Mucosa of rectum (tissue), 2 donors: ENCODE results near the gene ANKRD44.

Experiments used
- H3K27ac ChIP-seq, 2 donors: one replicate each; pipeline ENCODE4 v1.7.0; 2013; ENCODE audit warnings: inconsistent platforms in 2 of 2, low read depth in 2 of 2, low read length in 2 of 2
- H3K27me3 ChIP-seq, 2 donors: one replicate each; pipeline ENCODE4 v1.7.0; 2013; ENCODE audit warnings: low read length in 2 of 2; ENCODE audit not compliant: control insufficient read depth in 2 of 2, insufficient read depth in 2 of 2
- H3K36me3 ChIP-seq, 2 donors: one replicate each; pipeline ENCODE4 v1.7.0; 2013; ENCODE audit warnings: low read length in 2 of 2; ENCODE audit not compliant: control insufficient read depth in 2 of 2, insufficient read depth in 2 of 2
- H3K4me1 ChIP-seq, 2 donors: one replicate each; pipeline ENCODE4 v1.7.0; 2013; ENCODE audit warnings: low read length in 2 of 2, mild to moderate bottlenecking in 1 of 2; ENCODE audit not compliant: control insufficient read depth in 2 of 2, insufficient read depth in 2 of 2
- H3K4me3 ChIP-seq, 2 donors: one replicate each; pipeline ENCODE4 v1.7.0; 2013; ENCODE audit warnings: low read length in 2 of 2
- H3K9ac ChIP-seq, 2 donors: one replicate each; pipeline ENCODE4 v1.7.0; 2013; ENCODE audit warnings: low read length in 2 of 2, low read depth in 1 of 2, mild to moderate bottlenecking in 1 of 2
- H3K9me3 ChIP-seq, 2 donors: one replicate each; pipeline ENCODE4 v1.7.0; 2013; ENCODE audit warnings: low read length in 2 of 2; ENCODE audit not compliant: control insufficient read depth in 2 of 2
- donor health status: healthy.
- donor health status: Normal muscosa, but diverticular disease.

Gene ANKRD44

GRCh38 chr2:196965651-196966050 is 344.9 kb downstream of the ANKRD44 start:
- H3K4me3 ChIP-seq: no peak overlapping the region
- H3K4me1 ChIP-seq: peaks cover 4 to 5% of the 10 kb centered on the region in 2 donors
- no peak overlapping the region for H3K9ac ChIP-seq
- H3K27ac ChIP-seq: no peak overlapping the region
- no peaks in the 10 kb centered on the region for H3K9me3 ChIP-seq
- no peaks in the 10 kb centered on the region for H3K27me3 ChIP-seq
- H3K36me3 ChIP-seq: no peaks in the 10 kb centered on the region

- no peak overlapping the region for H3K4me3 ChIP-seq
- no peaks in the 10 kb centered on the region for H3K9me3 ChIP-seq
- H3K4me1 ChIP-seq: peaks cover 4 to 5% of the 10 kb centered on the region in 2 donors
- no peaks in the 10 kb centered on the region for H3K27me3 ChIP-seq
- no peak overlapping the region for H3K9ac ChIP-seq
- no peaks in the 10 kb centered on the region for H3K36me3 ChIP-seq
- no peak overlapping the region for H3K27ac ChIP-seq
Observed at GRCh38 chr2:196963961-196964360, 346.6 kb downstream of the ANKRD44 start.

- no peak overlapping the region for H3K27ac ChIP-seq
- no peaks in the 10 kb centered on the region for H3K27me3 ChIP-seq
- no peaks in the 10 kb centered on the region for H3K9me3 ChIP-seq
- no peak overlapping the region for H3K4me3 ChIP-seq
- H3K9ac ChIP-seq: no peak overlapping the region
- no peaks in the 10 kb centered on the region for H3K36me3 ChIP-seq
- H3K4me1 ChIP-seq: peaks cover 4 to 5% of the 10 kb centered on the region in 2 donors
Observed at GRCh38 chr2:196963043-196963442, 347.5 kb downstream of the ANKRD44 start.

- Histone ChIP-seq H3K9ac (no peak overlapping the region), H3K27me3 (no peaks in the 10 kb centered on the region), H3K4me1 (peaks cover 3 to 5% of the 10 kb centered on the region in 2 donors), H3K27ac (no peak overlapping the region), H3K9me3 (no peaks in the 10 kb centered on the region), H3K36me3 (no peaks in the 10 kb centered on the region), H3K4me3 (no peak overlapping the region)
Observed at GRCh38 chr2:196962325-196962724, 348.3 kb downstream of the ANKRD44 start.

- H3K4me3 ChIP-seq: no peak overlapping the region
- H3K36me3 ChIP-seq: no peaks in the 10 kb centered on the region
- H3K27me3 ChIP-seq: no peaks in the 10 kb centered on the region
- peaks cover 0 to 3% of the 10 kb centered on the region in 2 donors for H3K4me1 ChIP-seq
- H3K9me3 ChIP-seq: no peaks in the 10 kb centered on the region
- no peak overlapping the region for H3K9ac ChIP-seq
- no peak overlapping the region for H3K27ac ChIP-seq
Observed at GRCh38 chr2:196961889-196962288, 348.7 kb downstream of the ANKRD44 start.

- Histone ChIP-seq H3K9ac (no peak overlapping the region), H3K9me3 (no peaks in the 10 kb centered on the region), H3K4me3 (no peak overlapping the region), H3K4me1 (no peaks in the 10 kb centered on the region), H3K27me3 (no peaks in the 10 kb centered on the region), H3K36me3 (no peaks in the 10 kb centered on the region), H3K27ac (no peak overlapping the region)
Observed at GRCh38 chr2:196959734-196960338, 350.7 kb downstream of the ANKRD44 start.

- Histone ChIP-seq H3K4me3 (no peak overlapping the region), H3K9ac (no peak overlapping the region), H3K36me3 (no peaks in the 10 kb centered on the region), H3K9me3 (no peaks in the 10 kb centered on the region), H3K27ac (no peak overlapping the region), H3K4me1 (no peaks in the 10 kb centered on the region), H3K27me3 (no peaks in the 10 kb centered on the region)
Observed at GRCh38 chr2:196959281-196959680, 351.3 kb downstream of the ANKRD44 start.

- no peaks in the 10 kb centered on the region for H3K9me3 ChIP-seq
- no peak overlapping the region for H3K27ac ChIP-seq
- no peaks in the 10 kb centered on the region for H3K27me3 ChIP-seq
- no peaks in the 10 kb centered on the region for H3K4me1 ChIP-seq
- H3K36me3 ChIP-seq: no peaks in the 10 kb centered on the region
- H3K4me3 ChIP-seq: no peak overlapping the region
- H3K9ac ChIP-seq: no peak overlapping the region
Observed at GRCh38 chr2:196957881-196958525, 352.6 kb downstream of the ANKRD44 start.

- Histone ChIP-seq H3K4me3 (no peak overlapping the region), H3K4me1 (no peaks in the 10 kb centered on the region), H3K27me3 (no peaks in the 10 kb centered on the region), H3K27ac (no peak overlapping the region), H3K9ac (no peak overlapping the region), H3K36me3 (no peaks in the 10 kb centered on the region), H3K9me3 (no peaks in the 10 kb centered on the region)
Observed at GRCh38 chr2:196957442-196957841, 353.1 kb downstream of the ANKRD44 start.

- H3K36me3 ChIP-seq: no peaks in the 10 kb centered on the region
- H3K4me1 ChIP-seq: no peaks in the 10 kb centered on the region
- no peaks in the 10 kb centered on the region for H3K27me3 ChIP-seq
- no peak overlapping the region for H3K27ac ChIP-seq
- H3K9ac ChIP-seq: no peak overlapping the region
- no peak overlapping the region for H3K4me3 ChIP-seq
- no peaks in the 10 kb centered on the region for H3K9me3 ChIP-seq
Observed at GRCh38 chr2:196956069-196956468, 354.5 kb downstream of the ANKRD44 start.
